ENCODE measurements around the gene NXPH3.
A peak's percentile ranks its signal among the peaks of the same experiment; 100 is the strongest.

Gene NXPH3

GRCh38 chr17:49597928-49598655 is 22.4 kb downstream of the NXPH3 start:
- in situ Hi-C loops (cut with HindIII; ENCODE audit: low sequenced_read_pairs) = no loop called here

GRCh38 chr17:49598918-49599317 is 23.2 kb downstream of the NXPH3 start:
- TF ChIP-seq CTCF (IDR thresholded peaks at IDR 0.05; ENCODE audit: low read depth, low read length, missing control alignments) = no peak
- in situ Hi-C loops (cut with HindIII; ENCODE audit: low sequenced_read_pairs) = no loop called here

More at GRCh38 chr17:49597928-49598655, 22.4 kb downstream of the NXPH3 start:
- DNase-seq (ENCODE audit: low read depth) = no peak
- no peak for TF ChIP-seq CTCF (IDR thresholded peaks at IDR 0.05; ENCODE audit: low read depth, low read length, missing control alignments)
- no peak overlapping the region for H3K4me3 ChIP-seq (ENCODE audit: low read depth, low read length)

GRCh38 chr17:49600949-49601348 is 25.3 kb downstream of the NXPH3 start:
- no peak for TF ChIP-seq CTCF (IDR thresholded peaks at IDR 0.05; ENCODE audit: low read depth, low read length, missing control alignments)
- no peak overlapping the region for H3K4me3 ChIP-seq (ENCODE audit: low read depth, low read length)
- in situ Hi-C loops (cut with HindIII; ENCODE audit: low sequenced_read_pairs) = no loop called here
- DNase-seq (ENCODE audit: low read depth) = no peak

More at GRCh38 chr17:49598918-49599317, 23.2 kb downstream of the NXPH3 start:
- H3K4me3 ChIP-seq (ENCODE audit: low read depth, low read length) = no peak overlapping the region
- DNase-seq (ENCODE audit: low read depth) = no peak

- no peak overlapping the region for H3K4me3 ChIP-seq (ENCODE audit: low read depth, low read length)
- in situ Hi-C loops (cut with HindIII; ENCODE audit: low sequenced_read_pairs) = no loop called here
- TF ChIP-seq CTCF (IDR thresholded peaks at IDR 0.05; ENCODE audit: low read depth, low read length, missing control alignments) = no peak
- no peak for DNase-seq (ENCODE audit: low read depth)
Measured at GRCh38 chr17:49602783-49603182, 27.1 kb downstream of the NXPH3 start.

- in situ Hi-C loops (cut with HindIII; ENCODE audit: low sequenced_read_pairs) = no loop called here
- no peak for DNase-seq (ENCODE audit: low read depth)
- no peak for TF ChIP-seq CTCF (IDR thresholded peaks at IDR 0.05; ENCODE audit: low read depth, low read length, missing control alignments)
- no peak overlapping the region for H3K4me3 ChIP-seq (ENCODE audit: low read depth, low read length)
Measured at GRCh38 chr17:49603238-49603637, 27.6 kb downstream of the NXPH3 start.

GRCh38 chr17:49603720-49604119 is 28.0 kb downstream of the NXPH3 start:
- peak; percentile 21 for TF ChIP-seq CTCF (IDR thresholded peaks at IDR 0.05; ENCODE audit: low read depth, low read length, missing control alignments)
- H3K4me3 ChIP-seq (ENCODE audit: low read depth, low read length) = no peak overlapping the region
- in situ Hi-C loops (cut with HindIII; ENCODE audit: low sequenced_read_pairs) = no loop called here
- no peak for DNase-seq (ENCODE audit: low read depth)

Measured in astrocyte of the cerebellum (primary cell).